Small intestine (tissue), 16 donors: ENCODE measurements around the gene TRAPPC2. TPM values are rescaled to one million over a fixed set of nuclear protein-coding genes. Genes with fewer than 3 reads are reported as not detected.

Source experiments
- DNase-seq, 2 donors: peaks; one replicate each; pipeline versions ENCODE4 v3.0.0 to v3.0.0-alpha.2; 2013
- FAIRE-seq: peaks from 2 replicates; lab custom pipeline; 2012; peaks lifted over from hg19 to GRCh38; lab: Jason Lieb, UNC
- H3K27ac ChIP-seq, 3 donors: one replicate each; pipeline ENCODE4 v1.5.1; 2013; ENCODE audit warnings: low read length in 2 of 3, mild to moderate bottlenecking in 2 of 3, control low read depth in 1 of 3, inconsistent platforms in 1 of 3, low read depth in 1 of 3, moderate library complexity in 1 of 3
- H3K27me3 ChIP-seq, 3 donors: one replicate each; pipeline ENCODE4 v1.6.1; 2013; ENCODE audit warnings: low read length in 3 of 3, inconsistent platforms in 1 of 3; ENCODE audit not compliant: control insufficient read depth in 3 of 3, insufficient read depth in 3 of 3
- H3K36me3 ChIP-seq, 3 donors: one replicate each; pipeline ENCODE4 v1.6.1; 2013; ENCODE audit warnings: low read length in 3 of 3, inconsistent platforms in 1 of 3, low read depth in 1 of 3, mild to moderate bottlenecking in 1 of 3, moderate library complexity in 1 of 3; ENCODE audit not compliant: control insufficient read depth in 3 of 3, insufficient read depth in 2 of 3
- H3K4me1 ChIP-seq, 3 donors: one replicate each; pipeline ENCODE4 v1.6.1; 2013; ENCODE audit warnings: low read length in 2 of 3, inconsistent platforms in 1 of 3, low read depth in 1 of 3, mild to moderate bottlenecking in 1 of 3, moderate library complexity in 1 of 3; ENCODE audit not compliant: control insufficient read depth in 3 of 3, insufficient read depth in 2 of 3
- H3K4me3 ChIP-seq, 3 donors: one replicate each; pipeline ENCODE4 v1.5.1; 2013; ENCODE audit warnings: low read length in 3 of 3, control low read depth in 1 of 3, inconsistent platforms in 1 of 3, low read depth in 1 of 3, mild to moderate bottlenecking in 1 of 3, moderate library complexity in 1 of 3
- H3K9me3 ChIP-seq, 2 donors: one replicate each; pipeline ENCODE4 v1.6.1; 2013; ENCODE audit warnings: low read depth in 1 of 2, low read length in 1 of 2; ENCODE audit not compliant: control insufficient read depth in 2 of 2, insufficient read depth in 1 of 2
- WGBS, 3 donors: extraction: QIAGEN DNeasy Blood & Tissue Kit; methylation state at CpG; one replicate each; pipeline ENCODE4 v1.1.7; 2013; 5-methylcytosine and 5-hydroxymethylcytosine counted together
- long read RNA-seq, 10 donors: transcript quantifications; one replicate each; lab custom pipeline, GENCODE V29; 2026
- polyA plus RNA-seq, 4 donors: library from polyadenylated mRNA; stranded (reverse) in 3 of 4; unstranded in 1 of 4; fragments of 200-250 nt in 3 of 4; fragments of 120-200 nt in 1 of 4; gene quantifications; one replicate each; pipeline versions ENCODE4 v1.2.1 to v1.2.3, GENCODE V29; 2013
- donor health status: healthy with polysubstance abuse.
- donor health status: control.
- donor health status: control.
- donor health status: Bipolar disorder and iron deficiency.
- donor health status: healthy.

The TRAPPC2 gene
- 10 to 100 TPM in 1 of 4 donors, 1 to 10 TPM in 3; 6.4 to 14.5 (median 7.7) TPM for polyA plus RNA-seq
- long read RNA-seq, donor 1, partial matches to known transcripts, result 166 of 209 reads
- long read RNA-seq, donor 1, other reads (novel, unspliced or antisense), result 38 of 209 reads
- long read RNA-seq, donor 2, partial matches to known transcripts, result 10 of 11 reads
- long read RNA-seq, donor 2, other reads (novel, unspliced or antisense), result 0 of 11 reads
- long read RNA-seq, donor 3, result 0 reads
- long read RNA-seq, donor 4, result 0 reads
- long read RNA-seq, donor 5, result 0 reads
- long read RNA-seq, donor 6, transcript TRAPPC2-201 (5 exons, 2,716 nt), result major isoform, 5 of 5 reads
- long read RNA-seq, donor 6, partial matches to known transcripts, result 0 of 5 reads
- long read RNA-seq, donor 6, other reads (novel, unspliced or antisense), result 0 of 5 reads
- long read RNA-seq, donor 7, partial matches to known transcripts, result 0 of 8 reads
- long read RNA-seq, donor 7, other reads (novel, unspliced or antisense), result 0 of 8 reads
- long read RNA-seq, donor 8, partial matches to known transcripts, result 0 of 1 reads
- long read RNA-seq, donor 8, other reads (novel, unspliced or antisense), result 0 of 1 reads
- long read RNA-seq, donor 9, result 0 reads
- long read RNA-seq, donor 10, transcript TRAPPC2-201 (5 exons, 2,716 nt), result major isoform, 5 of 6 reads
- long read RNA-seq, donor 10, partial matches to known transcripts, result 0 of 6 reads
- long read RNA-seq, donor 10, other reads (novel, unspliced or antisense), result 0 of 6 reads

DNA sequence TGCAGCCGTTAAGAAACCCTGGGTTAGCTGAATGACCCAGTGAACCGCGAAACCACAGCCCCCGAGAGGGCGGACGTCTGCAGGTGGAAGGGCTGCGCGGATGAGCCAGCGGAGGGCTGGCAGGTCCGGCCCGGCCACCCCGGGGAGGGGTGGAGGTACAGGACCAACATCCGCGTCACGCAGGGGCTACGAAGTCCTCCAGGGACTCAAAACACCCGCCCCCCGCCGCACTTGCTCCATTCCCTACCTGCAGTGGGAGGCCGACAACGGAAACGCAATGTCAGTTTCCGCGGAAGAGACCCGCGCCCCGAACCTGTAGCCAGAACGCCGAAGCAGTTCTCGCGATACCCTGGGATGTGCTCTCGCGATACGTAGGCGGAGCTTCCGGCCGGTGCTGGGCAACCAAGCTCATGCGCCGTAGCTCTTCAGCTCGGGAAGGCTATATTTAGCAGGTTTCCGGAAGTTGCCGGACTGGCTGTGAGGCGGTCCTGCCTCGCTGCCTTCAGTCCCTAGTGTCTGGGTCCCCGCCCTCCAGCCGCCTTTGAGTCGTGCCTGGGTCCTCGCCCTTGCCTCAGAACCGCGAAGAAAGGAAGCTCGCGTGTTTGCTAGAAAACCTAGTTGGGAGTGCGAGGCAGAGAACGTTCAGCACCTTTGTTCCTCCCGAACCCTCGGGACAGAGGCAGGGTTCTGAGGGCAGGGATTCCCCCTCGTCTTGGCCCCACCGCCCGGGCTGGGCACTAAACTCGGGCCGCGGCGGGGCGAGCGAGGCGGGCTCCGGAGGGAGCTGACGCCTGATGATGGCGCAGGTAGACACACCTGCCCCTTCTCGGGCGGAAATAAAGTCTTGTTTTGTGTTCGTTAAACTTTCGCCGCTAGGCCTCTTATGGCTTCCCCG lies at the start of gene TRAPPC2, which contains the start of gene OFD1:
Gene TRAPPC2 (minus strand): TSS at position 343 of the 895 bp plus-strand sequence. CDS start 14,657 bp downstream, outside the sequence.
Gene OFD1 (plus strand): TSS at position 471 of the 895 bp plus-strand sequence. CDS start 324 bp downstream, at position 795.
- whole genome bisulfite sequencing, 3 donors, result 0 to 2% (median 1%) methylated on average over 61 to 75 of the region's 75 CpGs
- peak; percentile 92 to 93 for DNase-seq

DNA sequence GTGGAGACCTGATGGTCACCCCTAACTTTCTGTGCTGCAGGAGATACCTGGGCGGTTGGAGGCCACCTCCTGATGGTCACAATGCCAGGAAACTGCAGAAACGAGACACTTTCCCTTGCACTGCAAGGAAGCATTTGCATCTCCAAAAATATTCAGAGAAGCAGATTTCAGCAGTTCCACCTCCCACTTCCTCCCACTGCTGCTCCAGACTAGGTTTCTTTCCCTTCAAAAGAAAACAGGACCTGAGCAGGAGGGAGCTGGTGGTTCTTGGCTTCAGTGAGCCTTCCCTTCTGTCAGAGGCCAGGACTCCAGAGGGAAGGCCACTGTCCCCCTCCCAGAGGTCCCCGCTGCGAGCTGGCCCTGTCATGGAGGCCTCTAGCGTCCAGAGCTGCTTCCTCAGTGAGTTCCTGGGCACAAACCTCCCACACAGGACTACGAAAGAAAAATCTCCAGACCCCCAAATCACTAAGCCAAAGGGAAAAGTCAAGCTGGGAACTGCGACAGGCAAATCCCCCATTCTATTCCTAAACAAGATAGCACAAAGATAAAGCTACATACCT lies 46.5 kb upstream of the TRAPPC2 start:
- Histone ChIP-seq H3K9me3 (no peaks in the 10 kb centered on the region), H3K27me3 (no peaks in the 10 kb centered on the region), H3K36me3 (peaks cover 0 to 7% (median 0%) of the 10 kb centered on the region in 3 donors), H3K4me3 (no peak overlapping the region), H3K27ac (no peak overlapping the region), H3K4me1 (no peaks in the 10 kb centered on the region)
- WGBS, 3 donors, result 62 to 78% (median 77%) methylated on average over 4 to 7 of the region's 7 CpGs
- DNase-seq (no peak), FAIRE-seq (no peak)

More for the DNA sequence above, at the start of gene TRAPPC2, which contains the start of gene OFD1:
- Histone ChIP-seq H3K27me3 (no peaks in the 10 kb centered on the region), H3K4me3 (peak within 1 kb of the TSS; percentile 69 to 92 (median 79)), H3K36me3 (peaks cover 0 to 5% (median 0%) of the 10 kb centered on the region in 3 donors), H3K4me1 (peaks cover 0 to 7% (median 6%) of the 10 kb centered on the region in 3 donors), H3K27ac (peak within 1 kb of the TSS; percentile 91 to 99 (median 93)), H3K9me3 (no peaks in the 10 kb centered on the region)
- FAIRE-seq, result no peak

- DNase-seq (no peak), FAIRE-seq (no peak)
- Histone ChIP-seq H3K27ac (no peak overlapping the region), H3K27me3 (no peaks in the 10 kb centered on the region), H3K4me3 (no peak overlapping the region), H3K9me3 (no peaks in the 10 kb centered on the region), H3K36me3 (peaks cover 0 to 10% (median 0%) of the 10 kb centered on the region in 3 donors), H3K4me1 (no peaks in the 10 kb centered on the region)
- 44 to 66% (median 45%) methylated on average over 2 of the region's 2 CpGs for WGBS, 3 donors
Measured at GRCh38 chrX:13778916-13779315, 44.5 kb upstream of the TRAPPC2 start.

GRCh38 chrX:13776387-13776786 lies 42.0 kb upstream of the TRAPPC2 start:
- DNase-seq (no peak), FAIRE-seq (no peak)
- Histone ChIP-seq H3K36me3 (peaks cover 0 to 8% (median 0%) of the 10 kb centered on the region in 3 donors), H3K9me3 (no peaks in the 10 kb centered on the region), H3K4me3 (no peak overlapping the region), H3K4me1 (no peaks in the 10 kb centered on the region), H3K27ac (no peak overlapping the region), H3K27me3 (no peaks in the 10 kb centered on the region)
- WGBS, 3 donors, result 75 to 82% (median 75%) methylated on average over 4 of the region's 4 CpGs

GRCh38 chrX:13775837-13776236 lies 41.4 kb upstream of the TRAPPC2 start:
- Histone ChIP-seq H3K4me1 (no peaks in the 10 kb centered on the region), H3K27ac (no peak overlapping the region), H3K9me3 (no peaks in the 10 kb centered on the region), H3K36me3 (peaks cover 0 to 8% (median 0%) of the 10 kb centered on the region in 3 donors), H3K27me3 (no peaks in the 10 kb centered on the region), H3K4me3 (no peak overlapping the region)
- 83 to 94% (median 94%) methylated on average over 3 of the region's 3 CpGs for WGBS, 3 donors
- DNase-seq (no peak), FAIRE-seq (no peak)

GRCh38 chrX:13774696-13775095 lies 40.3 kb upstream of the TRAPPC2 start:
- no peak overlapping the region for H3K27ac ChIP-seq
- DNase-seq, result no peak
- no peaks in the 10 kb centered on the region for H3K9me3 ChIP-seq
- no peak for FAIRE-seq
- no peak overlapping the region for H3K4me3 ChIP-seq
- H3K36me3 ChIP-seq, result peaks cover 0 to 8% (median 0%) of the 10 kb centered on the region in 3 donors
- H3K4me1 ChIP-seq, result peaks cover 0 to under 1% (median 0%) of the 10 kb centered on the region in 3 donors
- H3K27me3 ChIP-seq, result no peaks in the 10 kb centered on the region
- 88 to 98% (median 92%) methylated on average over 2 of the region's 2 CpGs for WGBS, 3 donors

- no peak for FAIRE-seq
- 56 to 73% (median 72%) methylated on average over 3 of the region's 3 CpGs for WGBS, 3 donors
- H3K4me1 ChIP-seq, result peaks cover 0 to 11% (median 0%) of the 10 kb centered on the region in 3 donors
- DNase-seq, result peak in 1 of 2 donors; percentile 2
- no peak overlapping the region for H3K4me3 ChIP-seq
- H3K9me3 ChIP-seq, result no peaks in the 10 kb centered on the region
- H3K27me3 ChIP-seq, result no peaks in the 10 kb centered on the region
- peak overlapping the region in 1 of 3 donors; percentile 23 for H3K27ac ChIP-seq
- H3K36me3 ChIP-seq, result peaks cover 6 to 20% (median 19%) of the 10 kb centered on the region in 3 donors
Measured at GRCh38 chrX:13770013-13770535, 35.7 kb upstream of the TRAPPC2 start.
